NCI-H1417 treated with DMSO at 0.1 percent for 48 hours (cell line): ENCODE results near the gene TCL1B.
"Not testable (repeated sequence)": the region's sequence is repeated elsewhere in the genome, so short reads cannot be mapped to it uniquely, and the experiment has no call there.

ENCODE experiments used
- DNase-seq: peaks from one replicate; lab custom pipeline; 2025; lab: John Stamatoyannopoulos, UW

Gene TCL1B

DNA sequence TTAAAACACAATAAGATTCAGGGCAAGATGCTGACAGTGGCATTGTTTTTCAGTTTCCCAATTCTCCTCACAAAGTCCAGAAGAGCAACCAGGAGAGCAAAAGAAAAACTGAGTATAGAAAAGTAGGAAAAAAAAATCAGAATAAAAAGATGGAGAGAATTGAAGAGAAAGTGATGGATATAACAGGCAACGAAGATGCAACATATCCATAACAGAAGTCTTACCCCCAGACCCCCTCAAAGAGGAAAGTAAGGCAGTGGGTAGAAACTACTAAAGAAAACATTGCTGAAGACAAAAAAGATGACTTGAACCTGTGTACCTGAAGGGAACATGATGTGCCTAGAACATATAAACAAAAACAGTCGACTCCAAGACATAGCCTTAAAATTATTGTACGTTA lies 17.1 kb downstream of the TCL1B start:
- DNase-seq, result no peak

DNA sequence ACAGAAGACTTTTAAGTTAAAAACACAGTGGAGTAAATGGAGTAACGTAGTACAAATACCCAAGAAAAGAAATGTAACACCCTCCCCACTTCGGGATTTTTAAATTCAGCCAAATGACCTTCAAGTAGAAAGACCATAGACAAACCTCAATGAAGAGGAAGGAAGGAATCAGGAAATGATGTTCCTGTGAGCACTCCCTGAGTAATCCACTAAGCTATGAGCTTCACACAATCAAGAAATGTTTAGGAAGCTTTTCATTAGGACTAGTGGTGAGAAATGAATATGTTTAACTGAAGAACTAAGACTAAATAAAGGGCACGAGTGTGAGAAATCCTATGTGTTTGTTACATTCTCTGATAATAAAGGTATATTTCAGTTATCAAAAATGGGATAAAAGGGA lies 17.6 kb downstream of the TCL1B start:
- no peak for DNase-seq

DNA sequence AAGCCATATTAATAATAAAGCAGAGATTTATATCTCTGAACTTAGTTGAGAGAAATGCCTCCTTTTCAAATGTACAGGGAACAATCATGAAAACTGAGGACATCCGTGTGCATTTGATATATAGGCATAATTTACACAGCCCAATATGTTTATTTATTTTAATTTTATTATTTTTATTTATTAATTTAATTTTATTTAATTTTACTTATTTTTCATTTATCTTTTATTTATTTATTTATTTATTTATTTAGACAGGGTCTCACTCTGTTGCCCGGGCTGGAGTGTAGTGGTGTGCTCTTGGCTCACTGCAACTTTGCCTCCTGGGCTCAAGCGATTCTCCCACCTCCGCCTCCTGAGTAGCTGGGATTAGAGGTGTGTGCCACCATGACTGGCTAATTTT lies 19.3 kb downstream of the TCL1B start:
- no peak for DNase-seq

DNA sequence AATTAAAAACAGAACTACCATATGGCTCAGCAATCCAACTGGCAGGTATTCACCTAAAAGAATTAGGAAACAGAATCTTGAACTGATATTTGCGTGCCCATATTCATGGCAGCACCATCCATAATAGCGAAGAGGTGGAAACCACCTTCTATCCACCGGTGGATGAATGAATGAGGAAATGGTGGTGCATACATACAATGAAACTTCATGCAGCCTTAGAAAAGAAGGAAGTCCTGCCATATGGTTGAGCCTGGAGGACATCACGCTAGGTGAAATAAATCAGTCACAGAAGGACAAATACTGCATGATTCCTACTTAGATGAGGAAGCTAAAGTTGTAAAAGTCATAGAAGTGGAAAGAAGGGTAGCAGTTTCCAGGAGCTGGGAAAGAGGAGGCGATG lies 21.1 kb downstream of the TCL1B start:
- DNase-seq, result no peak

DNA sequence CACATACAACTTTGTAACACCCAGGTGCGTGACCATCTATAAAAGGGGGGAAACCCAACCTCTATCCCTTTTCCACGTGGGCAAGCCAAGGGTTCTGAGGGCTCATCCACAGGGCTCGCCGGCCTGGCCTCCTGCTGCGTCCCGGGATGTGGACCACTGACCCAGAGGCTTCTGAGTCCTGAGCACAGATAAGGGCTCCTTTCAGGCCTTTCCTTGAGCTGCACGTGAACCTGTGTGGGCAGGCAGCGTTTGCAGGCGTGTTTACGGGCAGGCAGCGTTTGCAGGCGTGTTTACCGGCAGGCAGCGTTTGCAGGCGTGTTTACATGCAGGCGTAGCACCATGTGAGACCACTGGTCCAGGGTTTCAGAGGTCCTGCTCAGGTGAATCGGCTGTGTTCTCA lies 23.9 kb downstream of the TCL1B start:
- no peak for DNase-seq

DNA sequence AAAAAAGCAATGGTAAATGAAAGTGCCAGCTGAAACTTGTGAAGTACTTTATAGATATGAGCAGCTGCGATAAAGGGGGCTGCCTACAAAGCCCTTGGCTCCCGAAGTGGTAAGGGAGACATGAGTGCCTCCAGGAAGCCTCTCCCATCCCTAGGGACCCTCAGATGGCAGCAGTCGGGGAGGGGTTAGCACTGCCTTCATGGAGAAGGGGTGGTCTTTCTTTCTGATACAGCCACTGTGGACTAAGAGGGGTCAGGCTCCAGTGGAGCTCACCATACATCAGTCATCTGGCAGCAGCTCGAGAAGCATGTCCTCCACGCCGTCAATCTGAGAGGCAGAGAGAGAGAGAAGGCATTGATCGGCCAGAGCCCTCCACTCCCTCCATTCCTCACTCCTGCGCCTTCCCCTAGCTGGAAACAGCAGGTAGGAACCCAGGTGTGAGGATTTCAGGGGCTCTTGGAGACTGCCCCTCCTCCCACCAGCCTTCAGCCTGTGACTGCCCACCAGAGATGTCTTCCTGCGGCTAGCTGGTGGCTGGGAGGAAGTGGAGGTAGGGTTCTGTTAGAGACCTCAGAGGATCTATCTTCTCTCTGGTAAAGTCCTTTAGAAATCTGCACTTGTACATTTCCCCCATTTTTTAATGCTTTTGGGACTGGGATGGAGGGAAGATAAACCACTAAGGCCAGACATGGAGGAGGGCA lies 25.4 kb downstream of the TCL1B start:
- DNase-seq, result no peak

DNA sequence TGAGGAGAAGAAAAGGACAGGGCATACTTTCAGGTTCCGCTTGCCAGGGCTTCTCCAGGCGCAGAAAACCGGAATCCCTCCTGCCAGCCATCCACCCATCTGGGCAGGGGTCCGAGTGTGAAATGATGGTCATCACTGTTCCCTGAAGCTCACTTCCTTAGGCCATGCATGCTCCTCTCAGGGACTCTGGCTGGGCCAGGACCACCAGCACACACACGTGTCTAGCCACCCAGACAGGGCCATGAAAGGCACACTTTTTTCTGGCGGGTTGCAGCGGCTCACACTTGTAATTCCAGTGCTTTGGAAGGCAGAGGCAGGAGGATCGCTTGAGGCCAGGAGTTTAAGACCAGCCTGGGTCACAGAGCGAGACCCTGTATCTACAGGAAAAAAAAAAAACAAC lies 26.2 kb downstream of the TCL1B start:
- DNase-seq, result no peak

DNA sequence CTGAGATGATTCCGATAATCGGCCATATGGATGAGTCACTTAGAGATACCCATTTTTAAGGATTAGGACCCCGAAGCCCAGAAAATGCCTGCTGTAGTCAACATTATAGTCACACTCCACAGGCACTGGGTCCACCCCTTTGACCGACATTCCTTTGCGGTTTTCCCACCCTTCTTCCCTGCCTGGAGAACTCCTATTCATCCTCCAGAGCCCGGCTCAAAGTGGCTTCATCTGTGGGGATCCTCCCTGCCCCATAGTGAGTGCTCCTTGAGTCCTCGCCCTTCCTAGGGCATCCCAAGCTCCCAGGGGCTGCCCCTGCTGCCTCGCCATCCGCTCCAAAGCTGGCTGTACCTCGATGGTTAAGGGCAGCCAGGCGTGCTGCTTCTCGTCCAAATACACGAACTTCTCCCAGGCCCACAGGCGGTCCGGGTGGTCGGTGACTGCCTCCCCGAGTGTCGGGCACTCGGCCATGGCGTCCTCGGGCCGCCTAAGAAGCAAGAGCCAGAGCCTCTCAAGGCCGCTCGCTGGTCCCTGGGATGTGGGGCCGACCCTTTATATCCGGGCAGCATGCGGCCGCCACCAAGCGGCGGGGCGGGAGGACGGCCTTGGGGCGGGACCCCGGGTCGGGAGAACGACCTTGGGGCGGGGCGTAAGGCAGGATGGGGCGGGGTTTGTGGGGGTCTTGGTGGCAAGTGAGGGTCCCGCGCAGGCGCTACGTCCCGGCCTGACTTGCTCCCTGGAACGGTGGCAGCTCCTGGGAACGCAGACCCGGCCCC lies 27.6 kb downstream of the TCL1B start, which contains the start of gene TCL1A:
TCL1A (minus strand) TSS at position 530 of the 776 bp plus-strand sequence; CDS start at position 471, 59 bp downstream.
- DNase-seq, result no peak

DNA sequence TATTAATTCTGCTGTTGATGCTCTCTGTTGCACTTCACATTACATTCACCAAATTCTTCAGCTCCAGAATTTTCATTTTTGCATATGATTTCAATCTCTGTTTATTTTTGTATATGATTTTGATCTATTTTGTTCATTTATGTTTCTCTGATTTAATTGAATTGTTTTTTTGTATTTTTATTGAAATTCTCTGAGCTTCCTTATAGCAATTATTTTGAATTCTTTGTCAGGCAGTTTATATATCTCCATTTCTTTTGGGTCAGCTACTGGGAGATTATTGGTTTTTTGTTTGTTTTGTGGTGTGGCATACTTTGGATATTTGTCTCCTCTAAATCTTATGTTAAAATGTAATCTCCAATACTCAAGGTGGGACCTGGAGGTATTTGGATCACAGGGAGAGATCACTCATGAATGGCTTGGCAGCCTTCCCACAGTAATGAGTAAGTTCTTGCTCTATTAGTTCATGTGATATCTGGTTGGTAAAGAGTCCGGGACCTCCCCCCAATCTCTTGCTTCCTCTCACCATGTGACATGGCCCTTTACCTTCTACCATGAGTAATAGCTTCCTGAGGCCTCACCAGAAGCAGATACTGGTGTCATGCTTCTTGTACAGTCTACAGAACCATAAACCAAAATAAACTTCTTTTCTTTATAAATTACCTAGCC lies 36.4 kb downstream of the TCL1B start:
- no peak for DNase-seq

DNA sequence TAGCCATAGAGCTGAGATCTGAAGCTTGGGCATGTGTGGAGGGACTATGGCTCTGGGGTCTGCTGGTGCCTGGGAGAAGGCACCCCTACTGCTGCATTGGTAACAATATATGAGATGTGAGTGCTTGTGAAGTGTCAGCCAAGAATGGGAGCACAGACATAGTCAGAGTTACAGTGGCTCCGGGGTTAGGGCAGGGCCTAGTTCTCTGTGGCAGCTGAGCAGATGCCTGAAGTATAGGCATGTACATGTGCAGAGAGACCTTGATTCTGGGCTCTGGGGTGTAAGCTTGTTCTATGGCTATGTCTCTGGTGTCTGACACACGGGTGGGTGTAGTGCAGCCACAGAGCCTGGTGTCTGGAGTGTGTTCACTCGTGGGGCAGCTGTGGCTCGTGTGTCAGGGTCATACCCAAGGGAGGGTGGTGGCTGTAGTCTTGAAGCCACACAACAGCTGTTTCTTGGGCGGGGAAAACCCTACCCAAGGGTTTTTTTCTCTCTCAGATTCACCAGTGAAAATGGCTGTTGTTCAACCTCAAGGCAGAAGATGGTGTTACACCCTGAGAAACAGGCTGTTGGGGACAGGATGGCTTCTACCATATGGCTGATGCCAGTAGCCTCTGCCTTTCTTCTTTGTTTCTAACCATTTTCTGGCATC lies 39.6 kb downstream of the TCL1B start:
- DNase-seq, result no peak

DNA sequence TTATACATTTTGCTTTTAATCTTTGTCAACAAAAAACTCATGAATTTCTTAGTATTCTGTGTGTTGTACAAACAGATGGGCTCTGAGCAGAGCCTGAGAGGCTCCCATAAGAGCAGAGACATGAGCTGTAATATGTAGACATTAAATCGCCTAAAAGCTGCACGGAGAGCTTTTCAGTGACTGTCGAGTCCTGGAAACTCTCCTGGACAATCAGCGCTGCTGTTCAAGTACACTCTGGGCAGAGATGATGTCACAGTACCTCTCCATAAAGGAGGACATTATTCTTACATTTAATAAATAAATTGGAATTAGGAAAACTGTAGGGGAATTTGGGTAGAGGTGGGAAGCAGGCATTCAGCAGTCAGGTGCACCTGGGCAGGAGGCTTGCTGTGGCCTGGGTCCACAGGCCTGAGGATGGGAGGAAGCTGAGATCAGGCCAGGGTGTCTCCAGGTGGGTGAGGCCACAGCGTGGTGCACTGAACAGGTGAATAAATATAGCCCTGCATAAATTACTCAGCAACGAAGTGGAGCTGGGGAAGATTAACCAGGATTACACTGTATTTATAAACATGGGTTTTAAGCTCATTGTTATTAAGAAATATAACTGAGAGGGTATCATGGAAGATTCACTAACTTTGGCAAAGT lies 41.0 kb downstream of the TCL1B start:
- DNase-seq, result no peak

DNA sequence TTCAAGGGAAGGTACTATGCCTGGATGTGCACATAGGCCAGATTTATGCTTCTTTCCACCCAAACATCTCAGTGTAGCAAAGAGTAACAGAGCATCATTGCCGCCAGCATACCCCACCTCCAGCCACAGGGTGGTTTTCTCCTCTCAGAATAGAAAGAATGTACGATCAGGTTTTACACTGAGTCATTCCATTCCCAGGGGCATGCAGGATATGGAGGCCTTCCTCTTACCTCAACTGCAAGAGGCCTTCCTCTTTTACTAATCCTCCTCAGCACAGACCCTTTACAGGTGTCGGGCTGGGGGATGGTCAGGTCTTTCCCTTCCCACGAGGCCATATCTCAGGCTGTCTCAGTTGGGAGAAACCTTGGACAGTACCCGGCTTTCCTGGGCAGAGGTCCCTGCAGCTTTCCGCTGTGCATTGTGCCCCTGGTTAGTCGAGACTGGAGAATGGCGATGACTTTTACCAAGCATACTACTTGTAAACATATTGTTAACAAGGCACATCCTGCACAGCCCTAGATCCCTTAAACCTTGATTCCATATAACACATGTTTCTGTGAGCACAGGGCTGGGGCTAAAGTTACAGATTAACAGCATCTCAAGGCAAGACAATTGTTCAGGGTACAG lies 43.3 kb downstream of the TCL1B start:
- not testable (repeated sequence) for DNase-seq

DNA sequence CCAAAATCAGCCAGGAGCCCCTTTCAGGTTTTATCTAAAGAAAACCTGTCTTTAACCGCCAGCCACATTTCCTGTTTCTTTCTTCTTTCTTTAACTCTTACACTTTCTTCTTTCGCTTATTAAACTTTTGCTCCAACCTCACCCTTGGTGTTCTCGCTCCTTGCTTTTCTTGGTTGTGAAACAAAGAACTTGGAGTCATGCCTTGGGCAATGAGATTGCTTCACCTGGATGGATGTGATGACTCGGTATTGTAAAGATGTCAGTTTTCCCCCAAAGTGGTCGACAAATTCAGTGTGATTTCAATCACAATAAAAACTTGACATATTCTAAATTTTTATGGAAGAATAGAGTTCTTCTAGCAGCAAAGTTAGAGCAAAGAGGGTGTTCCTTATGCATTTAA lies 43.9 kb downstream of the TCL1B start:
- no peak for DNase-seq

DNA sequence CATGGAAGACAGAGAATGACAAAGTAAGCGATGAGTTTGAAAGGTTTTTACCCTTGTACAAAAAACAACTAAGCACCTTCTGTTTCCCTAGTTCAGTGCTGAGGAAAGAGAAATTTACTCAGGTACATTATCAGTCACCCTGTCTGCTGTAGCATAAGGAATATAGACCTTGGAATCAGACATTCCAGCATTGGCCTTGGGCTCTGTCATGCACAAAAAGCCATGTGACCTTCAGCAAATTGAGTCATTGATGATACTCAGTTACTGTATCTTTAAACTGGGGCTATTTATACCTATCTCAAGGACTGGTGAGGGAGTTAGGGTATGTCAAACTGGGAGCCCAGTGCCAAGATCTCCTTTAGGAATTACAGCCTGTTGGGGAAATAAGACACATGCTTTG lies 47.0 kb downstream of the TCL1B start:
- DNase-seq, result no peak

DNA sequence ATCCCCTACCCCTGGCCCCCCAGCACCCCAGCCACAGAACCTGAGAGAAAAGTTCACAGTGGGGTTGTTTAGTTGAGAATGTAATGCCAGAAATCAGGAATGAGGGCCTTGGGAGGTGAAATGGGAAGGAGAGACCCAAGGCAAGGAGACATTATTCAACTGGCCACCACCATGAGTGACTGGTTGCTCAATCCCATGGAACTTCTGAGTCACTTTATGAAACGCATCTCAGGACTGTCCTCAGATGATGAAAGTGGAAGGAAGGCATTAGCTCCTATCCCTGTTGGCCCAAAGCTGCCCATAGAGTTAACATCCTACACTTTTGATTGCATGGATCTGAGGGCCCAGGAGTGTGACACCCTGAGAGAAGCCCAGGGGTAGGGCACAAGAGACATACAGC lies 53.1 kb downstream of the TCL1B start:
- no peak for DNase-seq

DNA sequence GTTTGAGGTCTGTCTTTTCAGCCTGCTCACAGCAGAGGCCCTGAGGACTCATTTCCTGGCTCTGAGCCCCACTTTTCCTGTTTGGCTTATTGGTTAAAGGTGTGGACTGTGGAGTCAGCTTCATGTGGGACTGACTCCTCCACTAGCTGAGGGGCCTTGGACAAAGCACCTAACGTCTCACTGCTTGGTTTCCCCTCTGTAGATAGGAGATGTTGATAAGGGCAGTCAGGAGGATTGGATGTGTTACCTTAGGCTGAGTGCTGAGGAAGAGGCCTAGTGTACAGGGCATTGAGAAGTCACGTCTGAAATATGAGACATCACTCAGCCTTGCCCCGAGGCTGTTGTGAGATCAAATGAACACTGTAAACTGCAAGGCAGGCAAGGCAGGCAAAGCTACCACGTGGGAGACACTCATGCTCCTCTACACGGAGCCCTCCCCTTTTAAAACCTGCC lies 54.8 kb downstream of the TCL1B start:
- DNase-seq, result no peak

DNA sequence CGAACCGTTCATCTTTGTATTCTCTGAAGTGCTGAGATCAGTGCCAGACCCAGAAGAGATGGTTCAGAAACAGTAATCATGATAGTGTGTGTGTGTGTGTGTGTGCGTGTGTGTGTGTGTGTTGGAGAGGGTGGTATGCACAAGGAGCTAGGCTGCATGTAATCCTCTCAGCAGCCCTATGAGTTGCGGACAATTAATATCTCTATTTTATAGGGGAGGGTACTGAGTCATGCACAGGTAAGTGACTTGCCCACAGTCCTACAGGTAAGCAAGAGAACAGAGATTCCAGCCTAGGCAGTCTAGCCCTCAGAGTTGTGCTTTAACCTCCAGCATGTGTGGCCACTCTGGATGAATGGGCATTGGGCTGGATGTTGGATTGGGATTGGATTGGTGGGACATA lies 55.6 kb downstream of the TCL1B start:
- no peak for DNase-seq
